Measurements from ENCODE around the gene IWS1. TPM values are rescaled to one million over a fixed set of nuclear protein-coding genes. Genes with fewer than 3 reads are reported as not detected.

Gene IWS1
- total and polyA plus RNA-seq, 10 of the 15 experiments (the other 5 are each of a cell fraction or from before 2014, with no cell fraction given) = 21.9 to 68.9 (median 45.8) TPM

DNA sequence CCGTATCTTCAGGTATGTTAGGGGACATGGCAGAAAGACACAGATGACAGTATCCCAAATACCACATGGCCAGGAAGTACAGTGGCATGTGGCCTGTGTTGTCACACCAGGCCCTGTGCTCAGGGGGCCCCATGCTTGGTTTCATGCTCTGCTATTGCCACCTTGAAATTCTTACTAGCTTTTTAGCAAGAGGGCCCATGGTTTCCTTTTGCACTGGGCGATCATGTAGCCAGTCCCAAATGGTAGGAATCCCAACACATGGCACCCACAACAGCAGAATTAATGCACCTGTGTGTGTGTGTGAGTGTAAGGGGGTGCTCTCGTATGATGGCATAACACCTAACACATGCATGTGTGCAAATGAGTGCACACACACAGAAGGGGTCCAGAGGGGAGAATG lies 48.4 kb upstream of the IWS1 start:
- intact Hi-C loops (cut with micrococcal nuclease; ENCODE audit: unreplicated experiment) (no loop called here), in situ Hi-C loops (cut with MboI) (no loop called here)
- FAIRE-seq (no peak), DNase-seq (ENCODE audit: low read depth, low spot score) (no peak), ATAC-seq (peak; percentile 20)
- CTCF ChIA-PET = interaction anchor here (1.3 to 1.8 kb wide), 5 partner anchors 8 to 78 kb away, joined by 3 to 9 read pairs (median 5); no protein-coding TSS in a partner anchor
- RAD21 ChIA-PET (ENCODE audit: unreplicated experiment) = interaction anchor here (1.6 to 1.9 kb wide), 2 partner anchors 11 to 48 kb away, joined by 8 read pairs; partner anchors contain the start of gene IWS1
- no TSS peak for BruUV-seq (replicated peaks)
- H3K4me1 ChIP-seq (ENCODE audit: control insufficient read depth, insufficient read depth, low read length) = peaks cover 23% of the 10 kb centered on the region
- no peak overlapping the region for H3K4me2 ChIP-seq (ENCODE audit: control insufficient read depth, insufficient read depth)
- SMC1A ChIA-PET (ENCODE audit: uncharacterized antibody, unreplicated experiment) = no interaction called here
- H3K9ac ChIP-seq (ENCODE audit: control insufficient read depth, insufficient read depth, low read length) = no peak overlapping the region
- no peaks in the 10 kb centered on the region for H3K79me2 ChIP-seq (ENCODE audit: control insufficient read depth, insufficient read depth, low read length)
- no peak overlapping the region for H3K27ac ChIP-seq (ENCODE audit: control insufficient read depth, insufficient read depth)
- no peak overlapping the region for H3K4me3 ChIP-seq
- H2AFZ ChIP-seq (ENCODE audit: control insufficient read depth, low read depth, low read length) = no peak overlapping the region
- TF ChIP-seq IRF4 (IDR thresholded peaks at IDR 0.05; ENCODE audit: low read depth, low read length) (no peak), PAX5 (IDR thresholded peaks at IDR 0.05; ENCODE audit: borderline replicate concordance, low read depth, low read length) (no peak)
- TF ChIP-seq, protein P1, sequence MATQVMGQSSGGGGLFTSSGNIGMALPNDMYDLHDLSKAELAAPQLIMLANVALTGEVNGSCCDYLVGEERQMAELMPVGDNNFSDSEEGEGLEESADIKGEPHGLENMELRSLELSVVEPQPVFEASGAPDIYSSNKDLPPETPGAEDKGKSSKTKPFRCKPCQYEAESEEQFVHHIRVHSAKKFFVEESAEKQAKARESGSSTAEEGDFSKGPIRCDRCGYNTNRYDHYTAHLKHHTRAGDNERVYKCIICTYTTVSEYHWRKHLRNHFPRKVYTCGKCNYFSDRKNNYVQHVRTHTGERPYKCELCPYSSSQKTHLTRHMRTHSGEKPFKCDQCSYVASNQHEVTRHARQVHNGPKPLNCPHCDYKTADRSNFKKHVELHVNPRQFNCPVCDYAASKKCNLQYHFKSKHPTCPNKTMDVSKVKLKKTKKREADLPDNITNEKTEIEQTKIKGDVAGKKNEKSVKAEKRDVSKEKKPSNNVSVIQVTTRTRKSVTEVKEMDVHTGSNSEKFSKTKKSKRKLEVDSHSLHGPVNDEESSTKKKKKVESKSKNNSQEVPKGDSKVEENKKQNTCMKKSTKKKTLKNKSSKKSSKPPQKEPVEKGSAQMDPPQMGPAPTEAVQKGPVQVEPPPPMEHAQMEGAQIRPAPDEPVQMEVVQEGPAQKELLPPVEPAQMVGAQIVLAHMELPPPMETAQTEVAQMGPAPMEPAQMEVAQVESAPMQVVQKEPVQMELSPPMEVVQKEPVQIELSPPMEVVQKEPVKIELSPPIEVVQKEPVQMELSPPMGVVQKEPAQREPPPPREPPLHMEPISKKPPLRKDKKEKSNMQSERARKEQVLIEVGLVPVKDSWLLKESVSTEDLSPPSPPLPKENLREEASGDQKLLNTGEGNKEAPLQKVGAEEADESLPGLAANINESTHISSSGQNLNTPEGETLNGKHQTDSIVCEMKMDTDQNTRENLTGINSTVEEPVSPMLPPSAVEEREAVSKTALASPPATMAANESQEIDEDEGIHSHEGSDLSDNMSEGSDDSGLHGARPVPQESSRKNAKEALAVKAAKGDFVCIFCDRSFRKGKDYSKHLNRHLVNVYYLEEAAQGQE (IDR thresholded peaks at IDR 0.05; ENCODE audit: low read depth, low read length) = no peak
- TF ChIP-seq, protein P2, sequence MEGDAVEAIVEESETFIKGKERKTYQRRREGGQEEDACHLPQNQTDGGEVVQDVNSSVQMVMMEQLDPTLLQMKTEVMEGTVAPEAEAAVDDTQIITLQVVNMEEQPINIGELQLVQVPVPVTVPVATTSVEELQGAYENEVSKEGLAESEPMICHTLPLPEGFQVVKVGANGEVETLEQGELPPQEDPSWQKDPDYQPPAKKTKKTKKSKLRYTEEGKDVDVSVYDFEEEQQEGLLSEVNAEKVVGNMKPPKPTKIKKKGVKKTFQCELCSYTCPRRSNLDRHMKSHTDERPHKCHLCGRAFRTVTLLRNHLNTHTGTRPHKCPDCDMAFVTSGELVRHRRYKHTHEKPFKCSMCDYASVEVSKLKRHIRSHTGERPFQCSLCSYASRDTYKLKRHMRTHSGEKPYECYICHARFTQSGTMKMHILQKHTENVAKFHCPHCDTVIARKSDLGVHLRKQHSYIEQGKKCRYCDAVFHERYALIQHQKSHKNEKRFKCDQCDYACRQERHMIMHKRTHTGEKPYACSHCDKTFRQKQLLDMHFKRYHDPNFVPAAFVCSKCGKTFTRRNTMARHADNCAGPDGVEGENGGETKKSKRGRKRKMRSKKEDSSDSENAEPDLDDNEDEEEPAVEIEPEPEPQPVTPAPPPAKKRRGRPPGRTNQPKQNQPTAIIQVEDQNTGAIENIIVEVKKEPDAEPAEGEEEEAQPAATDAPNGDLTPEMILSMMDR (IDR thresholded peaks at IDR 0.05 in 2 of 3, conservative IDR thresholded peaks at IDR 0.05 in 1 of 3; ENCODE audit: control insufficient read depth in 2 of 3, extremely low read depth in 1 of 3, insufficient read depth in 1 of 3, low read depth in 3 of 3, low read length in 3 of 3) = no peak
- 60% methylated on average over 3 of the region's 3 CpGs for WGBS (ENCODE audit: insufficient coverage, insufficient replicate concordance, low lambda C conversion rate, missing lambda C conversion rate)
- no peaks in the 10 kb centered on the region for H3K9me3 ChIP-seq (replicated peaks; ENCODE audit: control insufficient read depth, insufficient read depth, low read length)
- H3K27me3 ChIP-seq (replicated peaks in 1 of 2; ENCODE audit: control insufficient read depth in 2 of 2, insufficient read depth in 2 of 2, low read length in 1 of 2) = peaks cover 0 to 1% of the 10 kb centered on the region in 2 experiments; a peak in 2 of 4 replicates
- no peaks in the 10 kb centered on the region for H4K20me1 ChIP-seq (ENCODE audit: control insufficient read depth, insufficient read depth)
- H3K36me3 ChIP-seq (ENCODE audit: control insufficient read depth in 2 of 2, insufficient read depth in 2 of 2, low read length in 1 of 2) = no peaks in the 10 kb centered on the region
- POLR2A ChIA-PET = interaction anchor here (0.6 to 1.4 kb wide), 3 partner anchors 11 to 250 kb away, joined by 3 to 6 read pairs (median 3); no protein-coding TSS in a partner anchor

All from GM12878 (cell line).